ENCODE measurements around the gene USF2. TPM values are rescaled to one million over a fixed set of nuclear protein-coding genes. Genes with fewer than 3 reads are reported as not detected.

Gene USF2
- total RNA-seq, 4 donors from 2014 or later = 98.5 to 172 (median 128) TPM

GRCh38 chr19:35297922-35298321 lies 29.2 kb downstream of the USF2 start:
- 87 to 90% methylated on average over 2 of the region's 2 CpGs for WGBS, 2 donors
- Histone ChIP-seq H3K36me3 (no peaks in the 10 kb centered on the region), H3K4me3 (no peak overlapping the region), H3K27ac (no peak overlapping the region), H3K9me3 (no peaks in the 10 kb centered on the region), H3K27me3 (peaks cover 0 to 69% of the 10 kb centered on the region in 2 donors), H3K4me1 (peaks cover 0 to 27% (median 3%) of the 10 kb centered on the region in 4 donors)
- no peak for DNase-seq (ENCODE audit: low spot score in 2 of 2)
- TF ChIP-seq EP300 (IDR thresholded peaks at IDR 0.05) (no peak), POLR2A (IDR thresholded peaks at IDR 0.05) (no peak), CTCF (IDR thresholded peaks at IDR 0.05) (no peak)

- no peaks in the 10 kb centered on the region for H3K36me3 ChIP-seq
- WGBS, 2 donors = 90 to 93% methylated on average over 5 of the region's 5 CpGs
These were observed 29.8 kb downstream of the USF2 start for GRCh38 chr19:35298561-35298972.

GRCh38 chr19:35299523-35300338 lies 31.0 kb downstream of the USF2 start:
- Histone ChIP-seq H3K27me3 (peaks cover 0 to 51% of the 10 kb centered on the region in 2 donors), H3K36me3 (no peaks in the 10 kb centered on the region), H3K4me3 (no peak overlapping the region), H3K9me3 (no peaks in the 10 kb centered on the region), H3K4me1 (peaks cover 0 to 17% (median 3%) of the 10 kb centered on the region in 4 donors), H3K27ac (peak overlapping the region in 3 of 4 donors; percentile 43 to 77 (median 56))
- TF ChIP-seq CTCF (IDR thresholded peaks at IDR 0.05) = no peak
- no peak for TF ChIP-seq POLR2A (IDR thresholded peaks at IDR 0.05)
- TF ChIP-seq EP300 (IDR thresholded peaks at IDR 0.05) = no peak
- no peak for DNase-seq (ENCODE audit: low spot score in 2 of 2)
- 59 to 75% methylated on average over 15 to 24 of the region's 55 CpGs for WGBS, 2 donors

More at GRCh38 chr19:35298561-35298972, 29.8 kb downstream of the USF2 start:
- no peak for DNase-seq (ENCODE audit: low spot score in 2 of 2)
- H3K4me1 ChIP-seq = peaks cover 0 to 27% (median 3%) of the 10 kb centered on the region in 4 donors
- no peak for TF ChIP-seq EP300 (IDR thresholded peaks at IDR 0.05)
- TF ChIP-seq CTCF (IDR thresholded peaks at IDR 0.05) = no peak
- TF ChIP-seq POLR2A (IDR thresholded peaks at IDR 0.05) = no peak
- no peak overlapping the region for H3K4me3 ChIP-seq
- H3K27ac ChIP-seq = no peak overlapping the region
- H3K27me3 ChIP-seq = peaks cover 0 to 63% of the 10 kb centered on the region in 2 donors
- H3K9me3 ChIP-seq = no peaks in the 10 kb centered on the region

GRCh38 chr19:35300339-35300649 lies 31.5 kb downstream of the USF2 start:
- Histone ChIP-seq H3K27ac (no peak overlapping the region), H3K36me3 (no peaks in the 10 kb centered on the region), H3K9me3 (no peaks in the 10 kb centered on the region), H3K27me3 (peaks cover 0 to 49% of the 10 kb centered on the region in 2 donors), H3K4me3 (no peak overlapping the region), H3K4me1 (peaks cover 0 to 12% (median 2%) of the 10 kb centered on the region in 4 donors)
- TF ChIP-seq EP300 (IDR thresholded peaks at IDR 0.05) (no peak), POLR2A (IDR thresholded peaks at IDR 0.05) (no peak), CTCF (IDR thresholded peaks at IDR 0.05) (no peak)
- whole genome bisulfite sequencing, 2 donors = 78 to 79% methylated on average over 10 of the region's 10 CpGs
- DNase-seq (ENCODE audit: low spot score in 2 of 2) = no peak

GRCh38 chr19:35301961-35302360 lies 33.2 kb downstream of the USF2 start:
- no peak for TF ChIP-seq CTCF (IDR thresholded peaks at IDR 0.05)
- no peak for TF ChIP-seq POLR2A (IDR thresholded peaks at IDR 0.05)
- no peak overlapping the region for H3K27ac ChIP-seq
- H3K27me3 ChIP-seq = peaks cover 0 to 39% of the 10 kb centered on the region in 2 donors
- 83 to 90% methylated on average over 2 of the region's 2 CpGs for WGBS, 2 donors
- no peak for DNase-seq (ENCODE audit: low spot score in 2 of 2)
- H3K4me3 ChIP-seq = no peak overlapping the region
- H3K4me1 ChIP-seq = peaks cover 0 to 8% (median 3%) of the 10 kb centered on the region in 4 donors
- H3K36me3 ChIP-seq = no peaks in the 10 kb centered on the region
- no peaks in the 10 kb centered on the region for H3K9me3 ChIP-seq
